GM12874 (cell line): ENCODE measurements around the gene MAMDC4.

Experiments
- TF ChIP-seq, protein P1 (sequence below): IDR thresholded peaks from 2 replicates; pipeline ENCODE4 v1.5.1; 2011; ENCODE audit warnings: low read depth, mild to moderate bottlenecking, control low read depth, low read length, moderate library complexity; ENCODE audit not compliant: insufficient read depth

Gene MAMDC4

DNA sequence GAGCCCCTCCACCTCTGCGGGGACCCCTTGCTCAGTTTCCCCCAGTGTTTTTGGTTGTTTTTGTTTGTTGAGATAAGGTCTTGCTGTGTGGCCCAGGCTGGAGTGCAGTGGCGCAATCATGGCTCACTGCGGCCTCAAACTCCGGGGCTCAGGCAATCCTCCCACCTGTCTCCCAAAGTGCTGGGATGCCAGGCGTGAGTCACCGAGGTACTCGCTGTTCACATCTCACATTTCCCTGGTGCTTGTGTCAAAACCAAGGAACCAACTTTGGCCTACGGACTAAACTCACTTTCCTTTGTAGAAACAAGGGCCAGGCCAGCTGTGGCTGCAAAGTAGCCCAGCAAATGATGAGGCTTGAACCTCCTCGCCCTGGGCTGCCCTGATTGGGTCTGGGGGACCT is 19.6 kb upstream of the MAMDC4 start:
- TF ChIP-seq, protein P1, sequence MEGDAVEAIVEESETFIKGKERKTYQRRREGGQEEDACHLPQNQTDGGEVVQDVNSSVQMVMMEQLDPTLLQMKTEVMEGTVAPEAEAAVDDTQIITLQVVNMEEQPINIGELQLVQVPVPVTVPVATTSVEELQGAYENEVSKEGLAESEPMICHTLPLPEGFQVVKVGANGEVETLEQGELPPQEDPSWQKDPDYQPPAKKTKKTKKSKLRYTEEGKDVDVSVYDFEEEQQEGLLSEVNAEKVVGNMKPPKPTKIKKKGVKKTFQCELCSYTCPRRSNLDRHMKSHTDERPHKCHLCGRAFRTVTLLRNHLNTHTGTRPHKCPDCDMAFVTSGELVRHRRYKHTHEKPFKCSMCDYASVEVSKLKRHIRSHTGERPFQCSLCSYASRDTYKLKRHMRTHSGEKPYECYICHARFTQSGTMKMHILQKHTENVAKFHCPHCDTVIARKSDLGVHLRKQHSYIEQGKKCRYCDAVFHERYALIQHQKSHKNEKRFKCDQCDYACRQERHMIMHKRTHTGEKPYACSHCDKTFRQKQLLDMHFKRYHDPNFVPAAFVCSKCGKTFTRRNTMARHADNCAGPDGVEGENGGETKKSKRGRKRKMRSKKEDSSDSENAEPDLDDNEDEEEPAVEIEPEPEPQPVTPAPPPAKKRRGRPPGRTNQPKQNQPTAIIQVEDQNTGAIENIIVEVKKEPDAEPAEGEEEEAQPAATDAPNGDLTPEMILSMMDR: no peak

- TF ChIP-seq, protein P1: no peak
These were observed 16.8 kb upstream of the MAMDC4 start for GRCh38 chr9:136835162-136835931.

DNA sequence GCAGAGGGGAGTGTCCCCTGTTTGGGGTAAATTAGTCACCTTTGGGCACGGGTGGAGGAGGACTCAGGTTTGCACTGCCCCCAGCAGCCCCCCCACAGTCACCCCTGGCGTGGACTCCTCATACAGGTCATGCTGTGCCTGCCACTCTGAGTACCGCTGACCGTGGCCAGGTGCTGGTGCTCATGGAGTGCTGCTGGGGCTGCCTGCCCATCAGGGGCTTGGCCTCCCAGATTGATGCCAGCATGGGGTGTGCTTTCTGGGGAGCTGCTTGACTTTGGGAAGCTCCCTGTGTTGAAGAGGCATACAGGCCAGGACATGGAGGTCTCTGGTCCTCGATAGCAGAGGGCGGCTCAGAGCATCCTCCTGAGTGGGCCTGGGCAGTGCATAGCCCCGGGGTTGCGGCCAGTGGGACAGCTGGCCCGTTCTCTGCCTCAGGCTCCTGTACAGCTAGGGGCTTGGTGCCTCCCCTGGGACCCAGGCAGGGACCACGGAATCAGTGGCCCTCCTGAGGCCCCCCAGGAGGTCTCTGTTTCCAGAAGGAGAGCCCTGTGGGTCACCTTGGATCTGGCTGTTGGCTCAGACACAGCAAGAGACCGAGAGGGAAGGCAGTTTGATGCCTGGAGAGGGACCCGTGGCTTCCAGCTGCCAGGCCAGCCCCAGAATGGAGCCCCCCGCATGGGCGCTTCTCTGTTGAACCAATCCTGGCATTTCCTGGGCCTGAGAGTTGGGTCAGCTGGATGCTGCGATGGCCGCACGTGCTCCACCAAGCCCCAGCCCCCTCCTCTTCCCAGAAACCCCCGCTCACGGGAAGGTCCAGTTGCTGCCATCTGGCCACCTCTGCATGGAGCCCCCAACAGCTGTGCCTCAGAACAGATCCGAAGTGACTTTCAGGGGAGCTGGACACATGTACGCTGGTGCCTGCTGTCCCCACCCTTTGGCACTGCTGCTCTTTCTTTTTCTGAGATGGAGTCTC is 15.9 kb upstream of the MAMDC4 start:
- TF ChIP-seq, protein P1: no peak

DNA sequence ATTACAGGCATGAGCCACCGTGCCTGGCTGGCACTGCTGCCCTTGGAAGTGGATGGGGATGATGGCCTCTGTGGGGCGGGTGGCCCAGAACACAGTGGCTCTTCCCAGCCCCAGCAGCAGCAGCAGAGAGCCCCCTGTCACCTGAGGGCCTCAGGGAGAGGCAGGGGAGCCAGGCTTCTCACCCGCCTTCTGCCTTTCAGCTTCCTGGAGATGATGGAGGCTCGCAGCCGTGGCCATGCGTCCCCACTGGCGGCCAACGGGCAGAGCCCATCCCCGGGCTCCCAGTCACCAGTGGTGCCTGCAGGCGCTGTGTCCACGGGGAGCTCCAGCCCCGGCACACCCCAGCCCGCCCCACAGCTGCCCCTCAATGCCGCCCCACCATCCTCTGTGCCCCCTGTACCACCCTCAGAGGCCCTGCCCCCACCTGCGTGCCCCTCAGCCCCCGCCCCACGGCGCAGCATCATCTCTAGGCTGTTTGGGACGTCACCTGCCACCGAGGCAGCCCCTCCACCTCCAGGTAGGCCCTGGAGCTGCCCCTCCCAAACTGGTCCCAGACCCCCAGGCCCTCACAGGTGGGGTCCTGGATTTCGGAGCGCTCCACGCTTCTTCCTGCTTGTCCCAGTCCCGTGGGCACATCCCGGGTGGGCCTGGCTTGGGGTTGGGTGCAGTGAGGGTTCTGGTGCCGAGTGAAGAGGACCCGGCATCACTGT is 14.8 kb upstream of the MAMDC4 start:
- TF ChIP-seq, protein P1: no peak

DNA sequence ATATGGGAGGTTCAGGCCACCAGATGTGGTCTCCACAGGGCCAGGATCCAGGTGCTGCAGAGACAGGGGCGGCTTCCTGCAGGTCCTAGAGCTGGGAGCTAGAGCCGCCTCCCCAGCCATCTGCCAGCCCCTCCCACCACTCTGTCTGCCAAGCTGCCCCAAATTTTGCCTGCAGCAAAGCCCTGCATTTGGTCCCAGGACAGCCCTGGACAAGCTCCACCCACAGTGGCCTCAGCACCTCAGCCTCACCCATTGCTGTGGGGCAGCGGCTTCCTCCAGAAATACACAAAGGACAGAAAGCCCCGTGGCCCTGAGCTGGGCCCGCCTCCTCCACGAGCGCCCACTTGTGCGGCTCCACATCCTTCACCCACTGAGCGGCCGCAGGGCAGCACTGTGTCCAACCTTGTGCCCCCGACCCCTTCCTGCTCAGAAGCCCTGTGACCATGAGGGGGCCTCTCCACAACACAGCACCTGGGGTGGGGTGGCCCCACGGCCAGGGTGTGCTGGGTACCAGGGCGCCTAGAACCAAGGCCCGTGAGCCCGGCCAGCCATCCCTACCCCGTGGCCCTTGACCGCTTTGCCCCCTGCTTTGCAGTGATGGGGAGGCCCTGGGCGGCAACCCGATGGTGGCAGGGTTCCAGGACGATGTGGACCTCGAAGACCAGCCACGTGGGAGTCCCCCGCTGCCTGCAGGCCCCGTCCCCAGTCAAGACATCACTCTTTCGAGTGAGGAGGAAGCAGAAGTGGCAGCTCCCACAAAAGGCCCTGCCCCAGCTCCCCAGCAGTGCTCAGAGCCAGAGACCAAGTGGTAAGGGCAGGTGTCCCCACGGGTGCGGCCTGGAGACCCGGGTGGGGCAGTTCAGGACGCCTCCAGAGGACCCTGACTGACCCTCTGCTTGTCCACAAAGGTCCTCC is 13.6 kb upstream of the MAMDC4 start:
- TF ChIP-seq, protein P1: no peak

GRCh38 chr9:136839229-136840139 is 12.7 kb upstream of the MAMDC4 start:
- TF ChIP-seq, protein P1: no peak
